VCaP (cell line): ENCODE data around the gene WNT8B.

ENCODE experiments used
- H3K27ac ChIP-seq: fragments of 450-650 bp; 2 replicates; pipeline ENCODE4 v1.5.1; 2017
- TF ChIP-seq, protein P1 (sequence below): fragments of 450-650 bp; conservative IDR thresholded peaks from 2 replicates; pipeline ENCODE4 v1.5.1; 2017; ENCODE audit warnings: mild to moderate bottlenecking, moderate library complexity

WNT8B gene

DNA sequence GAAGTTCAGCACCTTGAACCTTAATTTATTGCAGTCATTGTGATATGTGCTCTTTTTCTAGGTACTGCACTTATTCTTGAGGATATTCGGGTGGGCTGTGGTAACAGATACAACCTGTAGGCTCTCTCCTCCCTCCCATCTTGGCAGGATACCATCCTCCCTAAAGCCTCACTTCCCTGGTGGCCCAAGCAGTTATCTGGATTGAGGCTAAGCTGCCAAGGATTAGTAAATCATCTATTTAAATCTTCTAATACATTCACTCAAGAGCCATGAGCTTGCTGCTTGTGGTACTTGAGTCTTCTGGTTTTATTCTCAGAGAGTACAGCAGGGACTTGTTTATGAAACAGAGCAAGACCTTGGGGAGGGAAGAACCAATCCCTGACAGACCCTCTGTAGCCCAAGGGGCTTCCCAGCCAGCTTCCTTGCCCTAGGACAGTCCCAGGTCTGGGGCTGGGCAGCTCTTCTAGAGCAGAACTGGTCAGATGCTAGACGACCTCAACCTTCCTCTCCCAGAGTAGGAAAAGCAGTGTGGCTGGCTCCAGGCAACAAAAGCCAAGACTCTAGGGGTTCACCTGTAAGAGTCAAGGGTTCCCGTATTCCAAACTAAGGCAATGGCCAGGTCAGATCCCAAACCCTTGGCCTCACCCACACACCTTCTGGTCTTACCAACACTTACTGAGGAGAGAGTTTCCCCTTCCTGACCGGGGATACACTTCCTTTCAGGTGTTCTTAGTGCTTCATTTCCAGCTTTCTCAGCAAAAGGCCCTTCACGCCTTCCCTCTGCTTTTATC is 21.3 kb downstream of the WNT8B start:
- H3K27ac ChIP-seq, result no peak overlapping the region
- TF ChIP-seq, protein P1, sequence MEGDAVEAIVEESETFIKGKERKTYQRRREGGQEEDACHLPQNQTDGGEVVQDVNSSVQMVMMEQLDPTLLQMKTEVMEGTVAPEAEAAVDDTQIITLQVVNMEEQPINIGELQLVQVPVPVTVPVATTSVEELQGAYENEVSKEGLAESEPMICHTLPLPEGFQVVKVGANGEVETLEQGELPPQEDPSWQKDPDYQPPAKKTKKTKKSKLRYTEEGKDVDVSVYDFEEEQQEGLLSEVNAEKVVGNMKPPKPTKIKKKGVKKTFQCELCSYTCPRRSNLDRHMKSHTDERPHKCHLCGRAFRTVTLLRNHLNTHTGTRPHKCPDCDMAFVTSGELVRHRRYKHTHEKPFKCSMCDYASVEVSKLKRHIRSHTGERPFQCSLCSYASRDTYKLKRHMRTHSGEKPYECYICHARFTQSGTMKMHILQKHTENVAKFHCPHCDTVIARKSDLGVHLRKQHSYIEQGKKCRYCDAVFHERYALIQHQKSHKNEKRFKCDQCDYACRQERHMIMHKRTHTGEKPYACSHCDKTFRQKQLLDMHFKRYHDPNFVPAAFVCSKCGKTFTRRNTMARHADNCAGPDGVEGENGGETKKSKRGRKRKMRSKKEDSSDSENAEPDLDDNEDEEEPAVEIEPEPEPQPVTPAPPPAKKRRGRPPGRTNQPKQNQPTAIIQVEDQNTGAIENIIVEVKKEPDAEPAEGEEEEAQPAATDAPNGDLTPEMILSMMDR, result no peak

DNA sequence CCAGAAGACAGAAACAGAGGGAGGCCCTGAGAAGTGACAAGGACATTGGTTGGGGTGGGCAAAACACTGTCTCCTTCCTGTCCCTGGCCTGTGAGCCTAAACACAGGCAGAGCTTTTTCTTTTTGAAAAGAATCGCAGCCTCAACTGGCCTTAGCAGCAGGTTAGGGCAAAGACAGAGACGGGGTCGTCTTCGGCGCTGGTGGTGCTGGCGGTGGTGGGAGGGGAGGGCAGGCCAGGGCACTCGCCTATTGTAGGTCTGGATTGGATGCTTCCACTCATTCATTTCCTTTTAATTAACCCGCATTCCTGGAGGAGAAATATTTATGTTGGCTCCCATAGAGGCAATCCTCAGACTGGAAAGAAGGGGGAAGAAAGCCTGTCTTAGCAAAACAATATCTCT is 22.6 kb downstream of the WNT8B start:
- H3K27ac ChIP-seq, result no peak overlapping the region
- TF ChIP-seq, protein P1, result no peak

DNA sequence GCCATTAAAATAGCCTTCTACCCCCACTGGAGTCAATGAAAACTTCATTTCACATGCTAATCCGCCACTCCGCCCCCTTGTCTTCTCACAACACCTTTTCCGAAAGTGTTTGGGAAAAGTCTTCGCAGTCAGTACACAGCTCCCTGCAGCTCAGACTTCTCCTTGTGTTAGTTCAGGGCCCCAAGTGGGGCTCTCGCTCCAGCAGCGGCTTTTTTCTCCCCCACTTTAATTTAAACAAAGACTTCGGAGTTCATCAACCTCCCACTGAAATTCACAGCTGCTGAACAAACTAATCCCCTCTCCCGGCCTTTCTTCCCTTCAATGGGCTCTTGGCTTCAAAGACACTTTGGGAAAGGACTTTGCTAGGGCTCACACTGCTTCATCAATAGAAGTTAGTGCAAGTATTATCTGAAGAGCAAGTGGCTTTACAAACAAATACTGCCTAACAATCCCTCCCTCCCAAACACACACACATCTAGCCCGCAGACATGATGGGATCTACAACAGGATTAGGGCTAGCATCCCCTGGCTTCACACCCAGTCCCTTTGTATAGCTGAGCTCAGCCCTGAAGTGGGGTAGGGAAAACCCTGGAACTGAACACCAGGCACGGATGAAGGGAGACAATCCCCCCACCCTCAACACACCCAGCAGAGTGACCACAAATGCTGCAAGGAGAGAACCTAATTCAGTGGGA is 23.1 kb downstream of the WNT8B start:
- TF ChIP-seq, protein P1, result no peak
- H3K27ac ChIP-seq, result no peak overlapping the region

DNA sequence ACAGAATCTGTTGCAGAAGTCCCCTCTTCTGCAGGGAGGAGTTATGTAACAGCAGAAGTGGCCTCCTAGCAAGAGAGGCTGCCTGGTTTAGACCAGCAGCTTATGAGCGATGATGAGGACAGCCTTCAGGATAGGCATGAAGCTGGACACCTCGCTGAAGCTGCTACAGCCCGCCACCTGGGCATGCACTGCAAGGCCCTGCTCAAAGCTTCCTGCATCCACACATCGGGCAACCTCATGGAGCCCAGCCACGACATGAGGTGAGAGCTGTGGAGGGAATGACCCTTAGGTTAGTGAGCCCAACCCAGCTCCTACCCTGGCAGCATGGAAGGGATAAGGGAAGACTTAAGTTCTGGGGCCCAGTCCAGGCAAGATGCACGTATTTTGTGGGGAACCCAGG is 24.7 kb downstream of the WNT8B start:
- TF ChIP-seq, protein P1, result no peak
- H3K27ac ChIP-seq, result no peak overlapping the region

DNA sequence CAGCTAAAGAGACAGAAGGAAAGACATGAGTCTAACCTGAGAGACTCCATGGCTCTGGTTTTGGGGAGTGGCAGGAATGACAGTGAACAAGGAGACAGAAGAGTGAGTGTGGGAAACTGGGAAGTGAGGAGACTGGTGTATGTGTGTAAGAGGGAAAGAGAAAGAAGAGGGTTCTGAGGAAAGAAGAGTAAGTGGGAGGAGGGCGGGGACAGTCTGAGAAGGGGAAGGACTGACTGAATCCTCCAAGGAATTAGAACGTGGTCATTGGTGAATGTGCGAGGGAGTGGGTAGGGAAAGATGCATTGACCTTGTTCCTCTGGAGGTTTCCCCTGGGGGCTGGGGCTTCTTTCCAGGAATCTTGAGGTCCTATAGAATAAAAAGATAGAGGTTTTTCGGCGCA is 26.6 kb downstream of the WNT8B start:
- TF ChIP-seq, protein P1, result no peak
- no peak overlapping the region for H3K27ac ChIP-seq

DNA sequence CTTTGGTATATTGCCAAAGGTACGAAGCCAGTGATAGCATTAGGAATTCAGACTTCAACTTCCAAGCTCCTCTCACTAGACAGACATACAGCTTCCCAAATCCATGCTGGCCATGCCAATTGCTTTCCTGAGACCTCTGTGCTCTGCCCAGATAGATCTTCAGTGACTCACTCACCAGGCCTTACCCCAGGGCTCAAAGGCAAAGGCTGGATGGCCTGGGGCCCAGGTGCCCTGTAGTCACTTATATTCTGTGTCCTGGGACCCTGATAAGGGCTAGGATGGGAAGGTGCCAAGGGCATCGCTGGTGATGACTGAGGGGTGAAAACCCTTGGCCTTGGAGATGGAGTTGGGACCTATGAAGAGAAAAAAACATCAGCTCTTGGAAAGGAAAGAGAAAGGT is 27.7 kb downstream of the WNT8B start:
- no peak overlapping the region for H3K27ac ChIP-seq
- TF ChIP-seq, protein P1, result no peak

DNA sequence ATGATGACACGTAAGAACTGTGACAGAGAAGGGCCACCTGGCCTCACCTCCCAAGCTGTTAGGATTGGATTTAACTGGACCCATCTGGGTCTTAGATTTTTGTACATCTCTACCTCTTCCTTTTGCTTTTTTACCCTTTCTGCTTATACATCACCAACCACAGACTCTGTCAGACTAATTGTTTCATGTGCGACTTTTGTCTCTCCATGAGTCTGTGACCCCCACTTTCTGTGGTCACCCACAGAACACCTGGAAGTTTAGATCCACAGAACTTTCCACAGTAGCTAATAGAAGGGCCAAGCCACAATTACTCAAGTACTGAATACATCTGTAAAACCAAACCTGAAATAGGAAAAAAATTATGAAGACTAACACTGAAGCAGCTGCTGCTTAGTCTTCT is 33.8 kb downstream of the WNT8B start:
- no peak overlapping the region for H3K27ac ChIP-seq
- TF ChIP-seq, protein P1, result no peak
